Activated effector memory CD4-positive, alpha-beta T cell treated with anti-CD3 and anti-CD28 coated beads, Interleukin-2, amount 50 U/mL, for 16 hours (primary cell): ENCODE data around the gene RPS6KA2.
"Not testable (repeated sequence)": the region's sequence is repeated elsewhere in the genome, so short reads cannot be mapped to it uniquely, and the experiment has no call there.

Source experiments
- DNase-seq: peaks from one replicate; pipeline ENCODE4 v3.0.0-alpha.2; 2020

The RPS6KA2 gene

DNA sequence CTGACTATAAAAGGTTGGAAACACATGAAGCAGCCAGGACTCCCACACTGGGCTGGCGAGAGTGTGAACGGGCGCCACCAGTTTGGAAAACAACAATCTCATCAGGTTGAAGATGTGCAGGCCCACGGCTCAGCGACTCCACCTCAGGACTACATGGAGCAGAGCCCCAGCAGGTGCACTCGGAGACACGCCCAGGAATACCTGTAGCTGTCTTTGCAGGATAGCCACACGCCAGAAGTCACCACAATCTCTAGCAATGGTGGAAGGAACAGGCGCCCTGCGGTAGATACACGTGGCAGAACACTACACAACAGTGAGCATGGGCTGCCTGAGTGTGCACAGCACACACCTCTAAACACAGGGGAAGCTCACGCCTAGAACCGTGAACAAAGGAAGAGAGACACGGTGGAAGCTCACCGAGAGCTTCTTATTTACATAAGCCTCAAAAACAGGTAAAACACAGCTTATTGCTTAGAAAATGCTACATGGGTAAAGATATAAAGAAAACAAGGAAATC, 28.7 kb upstream of the RPS6KA2 start:
- DNase-seq: no peak

DNA sequence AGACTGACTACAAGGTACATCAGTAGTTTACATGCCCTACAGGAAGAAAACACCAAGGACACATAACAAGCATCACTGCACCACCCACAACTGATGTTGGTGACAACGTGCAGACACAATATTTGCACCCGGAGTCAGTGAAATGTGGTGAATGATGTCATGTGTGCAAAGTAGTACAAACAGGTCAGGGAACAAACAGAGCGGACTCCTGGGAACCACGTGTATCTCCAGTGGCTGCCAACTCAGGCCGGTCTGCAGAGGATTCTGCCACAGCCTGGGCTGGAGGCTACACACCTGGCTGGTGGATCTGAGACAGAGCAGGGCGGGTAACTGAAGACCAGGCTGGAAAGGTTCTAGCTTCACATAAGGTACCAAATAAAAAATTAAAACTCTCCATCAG, 28.2 kb upstream of the RPS6KA2 start:
- no peak for DNase-seq

DNA sequence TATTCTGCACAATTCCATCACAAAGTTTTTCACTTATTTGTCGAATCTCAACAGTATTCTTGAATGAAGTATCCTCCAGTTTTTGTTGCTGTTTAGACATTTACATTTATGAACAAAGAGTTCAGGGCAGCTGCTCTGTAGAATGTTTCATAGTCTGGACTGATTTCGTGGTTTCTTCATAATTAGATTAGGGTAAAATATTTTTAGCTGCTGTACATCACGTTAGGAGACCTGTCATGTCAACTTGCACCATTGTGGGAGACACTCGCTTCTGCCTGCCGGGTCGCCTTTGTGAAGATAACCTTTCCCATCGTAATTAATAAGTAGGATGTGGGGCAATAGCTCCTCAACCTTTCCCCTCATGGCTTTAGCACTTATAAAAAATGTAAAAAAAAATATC, 27.5 kb upstream of the RPS6KA2 start:
- DNase-seq: no peak

DNA sequence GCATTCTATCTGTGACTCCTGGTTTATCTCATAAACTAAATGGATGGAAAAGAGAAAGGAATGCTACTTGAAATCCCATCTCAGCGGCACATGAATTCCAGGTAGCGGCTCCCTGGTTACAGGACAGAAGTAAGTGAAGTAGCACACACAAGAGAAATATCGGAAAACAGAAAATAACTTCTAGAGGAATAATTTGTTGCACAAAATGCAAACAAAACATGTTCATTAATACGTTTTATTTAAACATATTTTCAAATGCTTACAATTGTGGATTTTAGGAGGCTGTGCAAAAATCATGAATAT, 26.5 kb upstream of the RPS6KA2 start:
- DNase-seq: no peak

DNA sequence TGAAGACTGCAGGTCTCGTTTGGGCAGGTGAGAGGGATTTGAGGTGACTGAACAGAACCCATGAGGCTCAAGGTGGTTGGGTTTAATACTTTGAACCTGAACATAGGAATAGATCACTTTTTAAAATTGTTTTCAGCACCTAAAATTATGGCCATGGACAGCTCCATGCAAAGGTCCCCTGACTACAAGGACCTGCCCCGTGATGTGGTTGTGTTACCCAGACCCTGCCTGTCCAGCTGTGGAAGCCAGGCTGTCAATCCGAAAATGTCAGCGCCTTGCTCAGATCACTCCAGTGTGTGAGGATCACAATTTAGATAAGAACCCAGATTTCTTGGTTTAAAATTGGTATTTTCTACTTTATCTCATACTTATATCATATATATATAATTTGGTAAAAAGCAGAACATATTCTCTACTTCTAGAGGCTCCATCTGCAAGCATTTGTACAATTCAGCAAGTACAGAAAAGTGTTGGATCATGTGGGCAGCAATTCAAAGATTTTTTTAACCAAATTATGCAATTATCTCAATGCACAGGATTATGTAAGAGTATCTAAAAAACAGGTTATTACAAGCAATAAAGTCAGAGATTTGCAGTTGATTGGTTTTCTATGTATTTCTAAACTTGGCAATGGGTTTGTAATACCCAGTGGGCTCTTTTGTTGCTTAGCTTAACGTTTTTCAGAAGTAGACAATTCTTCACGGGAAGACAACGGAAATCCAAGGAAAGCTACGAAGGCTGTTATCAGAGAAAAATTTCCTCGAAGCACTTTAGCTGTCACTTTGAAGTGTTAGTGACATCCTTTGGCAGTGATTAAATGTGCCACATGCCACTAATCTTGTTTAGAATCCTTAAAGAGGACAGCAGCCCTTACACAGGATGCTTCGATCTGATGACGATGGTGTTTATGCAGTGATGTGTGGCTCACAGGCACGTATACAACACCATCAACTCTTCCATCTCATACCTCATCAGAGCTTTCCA, 24.1 kb upstream of the RPS6KA2 start:
- no peak for DNase-seq

DNA sequence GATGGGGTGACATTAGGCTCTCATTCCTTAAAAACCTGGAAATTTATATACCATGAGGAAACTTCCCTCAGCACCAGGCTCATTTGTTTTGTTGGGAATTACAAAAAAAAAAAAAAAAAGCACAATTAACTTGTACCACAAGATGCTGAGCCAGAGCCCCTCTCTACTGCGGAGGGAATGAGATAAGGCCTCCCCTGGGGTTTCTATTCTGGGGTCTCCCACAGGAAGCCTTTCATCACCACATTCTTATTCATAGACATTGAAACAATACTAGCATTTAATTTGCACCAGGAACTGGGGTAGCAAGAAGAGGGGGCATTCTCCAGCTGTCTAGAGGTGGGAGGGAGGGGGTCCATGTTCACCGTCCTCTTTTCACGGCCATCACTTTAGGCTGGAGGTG, 23.0 kb upstream of the RPS6KA2 start:
- no peak for DNase-seq

DNA sequence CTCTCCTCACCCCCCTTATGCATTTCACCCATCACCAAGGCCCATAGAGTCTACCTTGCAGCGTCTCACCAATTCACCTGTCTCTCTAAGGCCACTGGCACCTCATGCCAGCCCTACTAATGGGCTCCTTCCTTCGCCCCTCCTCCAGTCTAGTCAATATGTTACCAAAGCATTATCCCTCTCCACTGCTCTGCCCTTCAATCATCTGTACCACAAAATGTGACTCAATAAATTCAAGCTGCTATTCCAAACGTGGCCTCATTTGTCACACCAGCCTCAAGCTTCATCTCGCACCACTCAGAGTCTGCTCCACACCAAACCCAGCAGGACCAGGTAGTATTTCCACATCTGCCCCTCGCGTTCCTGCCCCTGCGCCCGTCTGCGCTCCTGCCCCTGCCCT, 21.8 kb upstream of the RPS6KA2 start:
- no peak for DNase-seq

DNA sequence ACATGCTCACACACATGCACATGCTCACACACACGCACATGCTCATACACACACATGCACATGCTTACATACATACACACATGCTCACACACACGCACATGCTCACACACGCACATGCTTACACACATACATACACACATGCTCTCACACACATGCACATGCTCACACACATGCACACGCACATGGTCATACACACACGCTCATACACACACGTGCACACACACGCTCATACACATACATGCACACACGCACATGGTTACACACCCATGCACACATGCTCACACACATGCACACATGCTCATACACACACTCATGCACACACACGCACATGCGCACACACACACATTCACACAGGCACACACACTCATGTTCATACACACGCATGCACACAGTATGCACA, 20.8 kb upstream of the RPS6KA2 start:
- DNase-seq: no peak

DNA sequence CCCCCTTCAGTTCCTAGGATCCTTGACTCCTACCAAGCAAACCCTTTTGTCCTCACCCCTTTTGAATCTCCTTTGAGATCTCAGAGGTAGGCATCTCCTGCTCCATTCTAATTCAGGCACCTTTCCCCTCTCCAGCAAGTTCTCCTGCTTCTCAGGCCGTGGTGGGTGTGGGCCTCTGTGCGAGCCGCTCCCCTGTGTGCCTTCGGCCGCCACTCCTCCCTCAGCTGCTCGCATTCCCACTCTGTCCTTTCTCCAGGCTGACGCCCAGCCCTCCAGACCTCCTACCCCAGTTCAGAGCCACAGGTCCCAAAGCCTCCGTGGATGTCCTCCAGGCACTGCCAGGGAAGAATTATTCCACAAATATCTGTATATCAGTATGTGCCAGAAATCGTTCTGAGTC, 19.7 kb upstream of the RPS6KA2 start:
- no peak for DNase-seq

DNA sequence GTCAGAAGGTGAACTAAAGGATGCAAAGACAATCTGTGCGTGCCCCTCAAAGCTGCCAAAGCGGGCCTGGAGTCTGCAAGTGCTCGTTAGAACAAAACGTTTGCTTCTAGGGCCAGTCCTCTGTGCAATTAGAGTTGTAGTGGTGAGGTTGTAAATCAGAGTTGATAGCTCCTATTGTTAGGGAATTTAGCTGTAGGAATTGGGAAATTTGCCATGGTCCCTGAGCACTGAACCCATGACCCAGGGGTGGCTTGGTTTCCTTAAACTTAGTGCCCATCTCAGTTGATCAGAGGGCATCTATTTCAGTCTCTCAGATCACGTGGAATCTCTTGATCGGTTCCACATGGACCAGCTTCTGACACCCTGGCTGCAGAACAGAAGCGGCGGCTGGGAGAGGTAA, 18.8 kb upstream of the RPS6KA2 start:
- no peak for DNase-seq

DNA sequence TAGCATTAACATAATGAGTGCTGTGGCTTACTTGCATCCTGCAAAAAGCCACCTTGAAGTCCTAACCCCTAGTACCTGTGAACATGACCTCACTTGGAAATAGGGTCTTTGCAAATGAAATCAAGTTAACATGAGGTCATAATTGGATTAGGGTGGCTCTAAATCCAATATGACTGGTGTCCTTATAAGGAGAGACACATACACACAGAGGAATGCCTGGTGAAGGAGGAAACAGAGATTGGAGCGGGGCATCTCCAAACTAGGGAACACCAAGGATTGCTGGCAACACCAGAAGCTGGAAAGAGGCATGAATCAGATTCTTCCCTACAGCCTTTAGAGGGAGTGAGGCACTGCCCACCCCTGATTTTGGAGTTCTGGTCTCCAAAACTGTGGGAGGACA, 17.6 kb upstream of the RPS6KA2 start:
- no peak for DNase-seq

DNA sequence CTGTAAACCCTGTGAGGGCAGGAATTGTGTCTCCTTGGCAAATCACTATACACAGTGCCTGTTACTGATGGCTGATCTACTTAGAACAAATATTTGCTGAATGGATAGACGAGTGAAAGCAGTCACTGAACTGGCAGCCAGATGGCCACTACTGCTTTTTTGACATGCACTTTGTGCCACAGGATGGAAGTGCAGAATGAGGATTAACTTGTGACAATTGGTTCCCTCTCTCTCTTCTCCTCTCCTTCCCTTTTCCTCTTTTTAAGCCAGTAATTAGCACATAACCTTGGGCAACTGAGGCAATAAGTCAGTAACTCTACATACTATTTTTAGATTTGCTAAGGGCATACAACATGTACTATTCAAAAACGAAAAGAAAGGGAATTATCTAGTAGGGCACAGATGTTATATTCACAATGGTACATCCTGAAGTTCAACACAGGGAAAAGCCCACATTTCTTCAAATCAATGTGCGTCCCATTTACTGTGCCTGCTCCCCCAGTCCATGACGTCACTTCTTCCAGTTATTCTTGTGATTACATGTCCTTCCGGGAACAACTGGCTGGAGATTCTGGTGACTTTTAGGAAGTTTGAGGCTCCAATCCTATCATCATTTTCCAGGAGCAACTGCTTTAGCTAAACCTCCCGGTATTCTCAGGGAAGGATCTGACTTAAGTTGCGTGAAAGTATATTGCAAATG, 17.0 kb upstream of the RPS6KA2 start:
- DNase-seq: no peak

DNA sequence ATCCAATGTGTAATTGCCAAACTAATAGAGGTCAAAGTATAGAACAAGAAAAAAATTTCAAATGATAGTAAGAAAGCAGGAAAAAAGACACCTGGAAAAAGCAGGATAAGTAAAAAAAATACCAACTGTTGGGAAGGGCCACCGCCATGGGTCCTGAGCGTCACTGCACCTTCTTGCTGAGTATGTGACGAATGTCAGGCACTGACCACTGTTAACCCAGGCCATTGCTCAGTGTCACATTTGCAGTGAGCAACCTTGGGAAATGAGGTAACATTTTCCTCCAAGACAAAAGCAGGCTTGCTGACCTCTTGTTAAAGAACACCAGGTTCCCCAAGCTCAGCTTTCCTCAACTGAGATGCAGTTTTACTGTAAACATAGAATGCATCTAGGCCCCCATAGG, 15.6 kb upstream of the RPS6KA2 start:
- DNase-seq: no peak

DNA sequence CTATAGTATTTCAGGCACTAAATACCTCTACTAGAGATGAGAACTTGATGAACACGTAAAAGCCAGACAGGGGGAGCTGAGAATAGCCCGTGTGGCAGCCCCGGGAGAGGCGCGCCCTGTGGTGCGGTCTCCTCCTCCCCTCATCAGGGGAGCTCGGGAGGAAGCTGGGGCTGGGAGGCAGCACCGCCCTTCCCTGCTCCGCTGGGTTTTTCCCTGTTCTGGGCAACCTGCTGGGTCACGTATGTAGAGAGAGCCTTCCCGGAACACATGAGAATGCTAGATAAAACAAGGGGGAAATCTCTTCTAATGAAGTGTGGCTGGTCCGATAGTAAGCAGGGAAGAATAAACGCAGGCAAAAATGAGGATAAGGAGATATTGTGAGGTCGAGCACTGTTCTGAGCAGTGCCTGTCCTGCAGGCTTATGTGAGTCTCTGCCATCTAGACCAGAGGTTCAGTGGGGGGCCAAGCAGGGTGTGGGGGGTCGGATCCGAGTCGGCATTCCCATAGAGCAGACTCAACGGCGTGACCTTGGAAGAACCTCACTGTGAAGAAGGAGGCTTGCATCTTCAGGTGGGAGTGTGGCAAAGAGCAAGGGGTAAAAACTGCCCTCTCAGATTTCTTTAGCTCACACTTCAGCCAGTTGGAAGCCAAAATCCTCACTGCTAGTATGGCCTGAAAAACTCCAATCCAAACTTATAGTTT, 13.4 kb upstream of the RPS6KA2 start:
- no peak for DNase-seq

DNA sequence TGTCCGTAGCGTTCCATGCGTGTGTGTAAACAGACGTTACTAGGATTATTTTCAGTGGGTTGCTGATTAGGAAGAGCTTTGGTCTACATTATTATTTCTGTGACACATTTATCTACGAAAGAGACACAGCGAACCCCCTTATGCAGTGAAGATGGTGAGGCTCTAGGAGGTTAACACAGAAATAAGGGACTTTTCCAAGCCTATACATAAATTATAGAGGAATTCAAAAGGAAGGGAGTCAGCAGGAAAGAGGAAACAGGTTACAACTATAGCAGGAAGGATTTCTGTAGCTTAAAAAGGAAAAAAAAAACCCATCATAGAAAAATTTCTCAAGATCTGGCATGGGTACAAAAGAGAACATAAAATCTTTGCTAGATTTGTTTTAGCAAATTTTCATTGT, 12.9 kb upstream of the RPS6KA2 start:
- no peak for DNase-seq

DNA sequence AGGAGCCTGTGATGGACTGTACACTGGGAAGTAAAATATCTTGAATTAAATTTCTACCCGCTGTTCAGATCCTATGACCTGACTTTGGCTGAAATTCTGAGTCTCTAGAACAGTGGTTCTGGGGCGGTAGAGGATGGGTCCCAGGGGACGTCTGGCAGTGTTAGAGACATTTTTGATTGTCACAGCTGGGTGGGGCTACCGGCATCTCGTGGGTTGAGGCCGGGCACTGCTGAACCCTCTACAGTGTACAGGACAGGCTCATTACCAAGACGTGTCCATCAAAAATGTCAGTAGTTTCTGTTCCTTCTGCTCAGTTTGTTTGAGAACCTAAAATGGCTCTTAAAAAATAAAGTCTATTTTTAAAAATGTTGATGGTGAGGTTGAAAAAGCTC, 11.5 kb upstream of the RPS6KA2 start:
- no peak for DNase-seq

DNA sequence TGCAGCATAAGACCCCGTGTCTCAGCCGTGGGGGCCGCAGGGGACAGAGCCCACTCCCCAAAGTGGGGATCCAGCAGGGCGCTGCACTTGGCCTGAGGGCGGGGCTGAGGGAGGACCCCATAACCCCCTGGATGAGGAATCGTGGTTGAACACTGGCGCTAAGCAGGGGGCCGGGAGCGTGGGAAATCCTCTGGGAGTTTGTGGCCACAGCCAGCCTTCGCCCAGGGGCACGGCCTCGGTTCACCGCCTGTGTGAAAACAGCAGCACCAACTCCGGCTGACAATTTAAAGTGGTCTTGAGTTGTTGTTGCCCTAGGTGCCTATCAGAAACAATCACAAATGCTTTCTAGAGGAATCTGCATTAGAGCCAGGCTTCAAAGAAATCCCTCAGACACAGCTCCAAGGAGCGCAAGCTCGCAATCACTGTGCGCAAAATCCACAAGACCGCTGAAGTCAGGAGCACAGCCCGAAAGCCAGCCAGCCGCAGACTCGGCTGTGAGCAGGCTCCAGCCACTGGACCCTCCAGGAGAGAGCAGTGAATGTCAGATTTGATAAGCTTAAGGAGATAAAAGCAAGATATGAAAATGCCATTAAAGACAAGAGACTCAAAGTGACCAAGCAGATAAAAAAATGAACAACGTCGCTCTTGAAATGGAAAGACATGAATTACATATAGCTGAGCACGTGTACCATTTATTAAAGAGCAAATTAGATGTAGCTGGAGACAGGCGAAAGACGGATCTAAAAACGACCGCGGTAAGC, 10.9 kb upstream of the RPS6KA2 start:
- DNase-seq: no peak

DNA sequence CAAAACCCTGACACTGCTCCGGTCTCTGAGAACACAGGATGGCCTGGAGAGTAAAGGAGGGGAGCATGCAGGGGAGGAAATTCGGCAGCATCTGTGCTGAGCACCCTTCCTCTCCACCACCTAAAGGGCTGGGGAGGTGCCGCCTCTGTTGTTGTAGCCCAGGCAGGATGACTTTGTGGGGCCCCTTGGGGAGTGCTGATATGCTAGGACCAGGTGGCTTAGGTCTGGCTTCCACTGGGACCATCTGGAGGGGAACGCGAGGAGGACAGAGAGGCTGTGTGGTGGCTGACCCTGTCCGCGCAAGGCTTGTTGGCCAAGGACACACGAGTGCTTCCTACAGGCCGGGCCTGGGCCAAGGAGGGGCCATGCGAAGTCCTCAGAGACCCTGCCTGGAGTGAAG, 9.9 kb upstream of the RPS6KA2 start:
- DNase-seq: no peak

DNA sequence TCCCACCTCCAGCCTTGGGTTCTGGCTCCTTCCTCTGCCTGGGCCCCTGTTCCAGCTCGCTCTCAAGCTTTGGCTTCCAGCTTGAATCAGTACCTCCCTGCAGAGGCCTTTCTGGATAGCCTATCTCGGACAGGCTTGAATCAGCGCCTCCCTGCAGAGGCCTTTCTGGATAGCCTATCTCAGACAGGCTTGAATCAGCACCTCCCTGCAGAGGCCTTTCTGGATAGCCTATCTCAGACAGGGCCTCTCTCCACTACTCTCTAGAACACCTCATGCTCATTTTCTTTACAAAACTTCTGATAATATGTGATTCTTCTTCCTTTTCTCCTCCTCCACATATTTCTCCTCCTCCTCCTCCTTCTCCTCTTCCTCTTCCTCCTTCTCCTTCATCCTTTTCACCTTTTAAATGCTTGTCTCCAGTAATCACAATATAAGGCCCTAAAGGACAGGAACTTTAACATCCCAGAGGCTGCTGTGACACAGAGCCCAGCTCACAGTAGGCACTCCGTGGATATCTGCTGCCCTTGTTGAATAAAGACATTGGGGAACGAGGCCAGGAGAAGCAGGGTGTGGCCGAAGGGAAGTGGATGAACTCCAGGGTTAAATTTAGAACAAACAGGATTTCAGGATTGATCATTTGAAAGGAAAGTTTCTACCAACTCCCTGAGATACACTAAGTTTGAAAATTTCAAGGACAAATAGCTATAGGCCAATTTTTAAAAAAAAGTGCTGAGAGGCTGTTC, 9.3 kb upstream of the RPS6KA2 start:
- no peak for DNase-seq

DNA sequence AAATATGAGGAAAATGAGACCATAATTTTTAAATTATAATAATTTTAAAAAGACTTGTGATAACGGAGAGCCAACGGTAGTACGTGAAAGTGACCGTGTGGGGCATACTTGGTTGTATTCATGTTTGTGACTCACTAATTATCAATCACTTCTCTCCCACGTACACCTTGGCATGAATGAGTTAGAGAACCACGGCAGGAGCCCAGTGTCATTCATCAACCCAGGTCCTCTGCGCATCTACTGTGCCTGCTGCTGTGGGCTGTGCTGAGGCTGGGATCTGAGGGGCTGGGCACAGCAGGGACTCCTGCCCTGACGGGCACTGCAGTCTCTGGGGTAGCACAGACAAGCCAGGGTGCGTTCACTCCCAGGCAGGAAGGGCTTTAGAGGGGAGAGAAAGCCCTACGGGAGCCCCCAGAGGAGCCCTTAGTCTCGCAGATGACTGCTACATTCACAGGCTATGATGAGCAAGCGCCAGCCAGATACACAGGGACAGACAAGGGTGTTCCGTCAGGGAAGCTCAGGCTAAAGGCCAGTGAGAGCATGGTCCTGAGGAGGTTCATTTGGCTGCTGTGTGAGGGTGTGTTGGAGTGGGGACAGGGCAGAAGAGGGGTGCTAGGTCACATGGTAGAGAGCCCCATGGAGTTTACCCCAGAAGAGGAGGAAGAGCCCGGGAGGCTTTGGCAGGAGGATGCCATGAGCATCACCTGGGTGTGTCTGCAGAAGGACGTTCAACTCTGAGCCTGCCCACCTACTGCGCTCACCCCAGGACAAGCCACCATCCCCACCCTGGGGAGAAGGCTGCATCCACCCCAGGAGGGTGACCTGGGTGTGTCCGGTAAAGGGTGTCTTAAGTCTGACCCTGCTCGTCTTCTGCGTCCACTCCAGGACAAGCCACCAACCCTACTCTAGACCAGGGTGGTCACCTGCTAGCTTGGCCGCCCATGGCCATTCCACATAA, 8.2 kb upstream of the RPS6KA2 start:
- no peak for DNase-seq

DNA sequence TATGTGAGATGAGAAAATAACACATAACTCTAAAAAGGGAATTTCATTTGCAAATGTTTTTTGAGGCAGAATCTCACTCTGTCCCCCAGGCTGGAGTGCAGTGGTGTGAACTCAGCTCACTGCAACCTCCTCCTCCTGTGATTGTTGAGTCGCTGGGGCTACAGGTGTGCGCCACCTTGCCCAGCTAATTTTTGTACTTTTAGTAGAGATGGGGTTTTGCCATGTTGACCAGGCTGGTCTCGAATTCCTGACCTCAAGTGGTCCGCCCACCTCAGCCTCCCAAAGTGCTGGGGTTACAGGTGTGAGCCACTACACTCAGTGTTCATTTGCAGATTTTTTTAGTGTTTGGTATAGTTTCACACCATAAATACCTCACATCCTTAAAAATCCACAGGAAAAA, 7.5 kb upstream of the RPS6KA2 start:
- DNase-seq: not testable (repeated sequence)
